Suprapubic skin (tissue), 4 donors: ENCODE data around the gene TTC28. TPM values are rescaled to one million over a fixed set of nuclear protein-coding genes. Genes with fewer than 3 reads are reported as not detected.

Experiments used
- DNase-seq, 2 donors: peaks; one replicate each; pipeline ENCODE4 v3.0.0-alpha.2; 2019; ENCODE audit warnings: low spot score in 2 of 2
- H3K27ac ChIP-seq: fragments of 200-600 bp; sonication (generic); one replicate; pipeline ENCODE4 v1.5.1; 2019
- H3K27me3 ChIP-seq: fragments of 200-600 bp; sonication (generic); one replicate; pipeline ENCODE4 v1.5.1; 2019
- H3K36me3 ChIP-seq: fragments of 200-600 bp; sonication (generic); one replicate; pipeline ENCODE4 v1.5.1; 2019
- H3K4me1 ChIP-seq: fragments of 200-600 bp; sonication (generic); one replicate; pipeline ENCODE4 v1.5.1; 2019
- H3K4me3 ChIP-seq: fragments of 200-600 bp; sonication (generic); one replicate; pipeline ENCODE4 v1.5.1; 2019; ENCODE audit warnings: mild to moderate bottlenecking
- H3K9me3 ChIP-seq: fragments of 200-600 bp; sonication (generic); one replicate; pipeline ENCODE4 v1.5.1; 2019
- CTCF ChIP-seq, 2 donors: fragments of 200-600 bp in 1 of 2; fragments of 450-650 bp in 1 of 2; sonication (generic) in 1 of 2; IDR thresholded peaks; one replicate each; pipeline ENCODE4 v1.5.1; 2016 to 2019; ENCODE audit warnings: antibody characterized with exemption in 2 of 2, mild to moderate bottlenecking in 1 of 2, moderate library complexity in 1 of 2
- EP300 ChIP-seq: sonication (generic); formaldehyde crosslinking; IDR thresholded peaks from one replicate; pipeline ENCODE4 v1.6.1; 2017; ENCODE audit warnings: antibody characterized with exemption
- POLR2A ChIP-seq, 2 donors: fragments of 450-650 bp; IDR thresholded peaks; one replicate each; pipeline ENCODE4 v1.6.1; 2017; ENCODE audit warnings: antibody characterized with exemption in 2 of 2, mild to moderate bottlenecking in 2 of 2, moderate library complexity in 2 of 2
- POLR2AphosphoS5 ChIP-seq, 3 donors: sonication (generic); formaldehyde crosslinking; IDR thresholded peaks; one replicate each; pipeline ENCODE4 v1.6.1; 2017; ENCODE audit warnings: antibody characterized with exemption in 3 of 3
- WGBS: methylation state at CpG from one replicate; pipeline ENCODE4 v1.1.5; 2018; 5-methylcytosine and 5-hydroxymethylcytosine counted together
- total RNA-seq, 4 donors: library from RNA; depleted of rRNA; stranded (reverse); fragments of >200 nt; gene quantifications; one replicate each; pipeline ENCODE4 v1.1.0, GENCODE V29; 2016

The TTC28 gene
- total RNA-seq, 4 donors from 2014 or later = 8.1 to 23.1 (median 11.7) TPM

GRCh38 chr22:28296452-28296851, 383.2 kb downstream of the TTC28 start:
- H3K9me3 ChIP-seq = no peaks in the 10 kb centered on the region
- no peaks in the 10 kb centered on the region for H3K27me3 ChIP-seq
- no peaks in the 10 kb centered on the region for H3K4me1 ChIP-seq
- no peak for TF ChIP-seq EP300
- TF ChIP-seq POLR2A (IDR thresholded peaks at IDR 0.05) = no peak
- TF ChIP-seq CTCF (IDR thresholded peaks at IDR 0.05) = no peak
- no peak for TF ChIP-seq POLR2AphosphoS5 (IDR thresholded peaks at IDR 0.05)
- no peak overlapping the region for H3K4me3 ChIP-seq
- no peak overlapping the region for H3K27ac ChIP-seq
- no peaks in the 10 kb centered on the region for H3K36me3 ChIP-seq
- DNase-seq = no peak

- Histone ChIP-seq H3K9me3 (no peaks in the 10 kb centered on the region), H3K4me3 (no peak overlapping the region), H3K36me3 (no peaks in the 10 kb centered on the region), H3K4me1 (peaks cover 6% of the 10 kb centered on the region), H3K27ac (no peak overlapping the region), H3K27me3 (no peaks in the 10 kb centered on the region)
- TF ChIP-seq CTCF (IDR thresholded peaks at IDR 0.05) (no peak), POLR2AphosphoS5 (IDR thresholded peaks at IDR 0.05) (no peak), POLR2A (IDR thresholded peaks at IDR 0.05) (no peak), EP300 (no peak)
- no peak for DNase-seq
- 73% methylated on average over 2 of the region's 2 CpGs for WGBS
Measured at GRCh38 chr22:28283068-28283654, 396.5 kb downstream of the TTC28 start.

DNA sequence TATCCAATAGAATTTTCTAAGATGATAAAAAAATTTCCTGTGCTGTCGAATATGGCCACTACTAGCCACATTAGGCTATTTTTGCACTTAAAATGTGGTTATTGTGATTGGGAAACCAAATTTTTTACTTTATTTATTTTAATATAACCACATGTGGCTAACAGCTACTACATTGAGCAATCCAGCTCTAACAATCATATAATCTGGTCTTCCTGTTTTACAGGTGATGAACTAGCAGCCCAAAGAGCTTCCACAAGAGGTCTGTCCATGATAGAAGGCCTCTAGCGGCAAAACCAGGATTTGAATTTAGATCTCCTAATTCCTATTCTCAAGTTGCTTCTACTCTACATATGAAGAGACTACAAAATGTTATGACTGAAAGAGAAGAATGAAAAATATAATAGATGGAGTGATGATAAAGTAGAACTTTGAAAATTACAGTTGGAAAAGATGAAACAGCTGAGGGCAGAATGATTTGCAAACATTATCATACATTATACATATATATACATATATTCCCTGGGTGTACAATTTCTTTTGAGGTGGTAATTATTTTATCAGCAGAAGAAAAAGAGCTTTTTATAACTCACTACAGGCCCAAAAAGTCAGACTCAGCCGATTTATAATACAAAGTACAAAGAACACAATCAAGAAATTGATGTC, 397.1 kb downstream of the TTC28 start:
- 59% methylated on average over 3 of the region's 3 CpGs for WGBS
- Histone ChIP-seq H3K27me3 (no peaks in the 10 kb centered on the region), H3K36me3 (no peaks in the 10 kb centered on the region), H3K4me3 (no peak overlapping the region), H3K27ac (no peak overlapping the region), H3K9me3 (no peaks in the 10 kb centered on the region), H3K4me1 (peaks cover 6% of the 10 kb centered on the region)
- DNase-seq = no peak
- no peak for TF ChIP-seq EP300
- TF ChIP-seq CTCF (IDR thresholded peaks at IDR 0.05) = no peak
- no peak for TF ChIP-seq POLR2A (IDR thresholded peaks at IDR 0.05)
- no peak for TF ChIP-seq POLR2AphosphoS5 (IDR thresholded peaks at IDR 0.05)

- no peak for DNase-seq
- H3K36me3 ChIP-seq = no peaks in the 10 kb centered on the region
- no peak overlapping the region for H3K4me3 ChIP-seq
- H3K27me3 ChIP-seq = no peaks in the 10 kb centered on the region
- peaks cover 6% of the 10 kb centered on the region for H3K4me1 ChIP-seq
- no peak for TF ChIP-seq EP300
- no peak for TF ChIP-seq CTCF (IDR thresholded peaks at IDR 0.05)
- no peak for TF ChIP-seq POLR2A (IDR thresholded peaks at IDR 0.05)
- no peak for TF ChIP-seq POLR2AphosphoS5 (IDR thresholded peaks at IDR 0.05)
- 90% methylated on average over 2 of the region's 2 CpGs for WGBS
- H3K27ac ChIP-seq = no peak overlapping the region
- no peaks in the 10 kb centered on the region for H3K9me3 ChIP-seq
Measured at GRCh38 chr22:28279888-28280287, 399.8 kb downstream of the TTC28 start.

- 67% methylated on average over 2 of the region's 2 CpGs for WGBS
- no peaks in the 10 kb centered on the region for H3K9me3 ChIP-seq
- H3K27ac ChIP-seq = no peak overlapping the region
- DNase-seq = no peak
- peaks cover 13% of the 10 kb centered on the region for H3K4me1 ChIP-seq
- H3K36me3 ChIP-seq = no peaks in the 10 kb centered on the region
- H3K4me3 ChIP-seq = no peak overlapping the region
- no peak for TF ChIP-seq CTCF (IDR thresholded peaks at IDR 0.05)
- no peak for TF ChIP-seq POLR2A (IDR thresholded peaks at IDR 0.05)
- TF ChIP-seq EP300 = no peak
- TF ChIP-seq POLR2AphosphoS5 (IDR thresholded peaks at IDR 0.05) = no peak
- H3K27me3 ChIP-seq = no peaks in the 10 kb centered on the region
Measured at GRCh38 chr22:28269277-28269676, 410.4 kb downstream of the TTC28 start.
